A673 (cell line): ENCODE results near the gene C8G. TPM values are rescaled to one million over a fixed set of nuclear protein-coding genes. Genes with fewer than 3 reads are reported as not detected.

Experiments
- BruUV-seq: library from RNA; stranded (reverse); fragments of 400-500 nt; replicated peaks from 2 replicates; lab custom pipeline; 2021; lab: Mats Ljungman, UMichigan
- CTCF ChIA-PET: fragments of 300-600 bp; sonication (Branson Sonifier 250); formaldehyde crosslinking; loops from one replicate; lab custom pipeline; 2022; ENCODE audit warnings: antibody characterized with exemption; lab: Charles Lee
- POLR2A ChIA-PET: fragments of 300-600 bp; sonication (Branson Sonifier 250); formaldehyde crosslinking; loops from one replicate; lab custom pipeline; 2022; ENCODE audit warnings: antibody characterized with exemption; ENCODE audit not compliant: low non-redundant PET; lab: Charles Lee
- DNase-seq: peaks from one replicate; pipeline ENCODE4 v3.0.0-alpha.2; 2015; ENCODE audit warnings: low spot score
- H3K27ac ChIP-seq: fragments of 200-600 bp; sonication (generic); 2 replicates; pipeline ENCODE4 v1.5.1; 2016; ENCODE audit warnings: mixed run types, low read depth, mild to moderate bottlenecking, mixed read lengths, antibody characterized with exemption, low read length; ENCODE audit not compliant: poor library complexity, severe bottlenecking
- H3K27me3 ChIP-seq: fragments of 200-600 bp; sonication (generic); replicated peaks from 2 replicates; pipeline ENCODE4 v1.6.1; 2017; ENCODE audit warnings: mixed run types, low read depth, mild to moderate bottlenecking, mixed read lengths, antibody characterized with exemption, low read length; ENCODE audit not compliant: insufficient read depth, poor library complexity
- H3K36me3 ChIP-seq: fragments of 200-600 bp; sonication (generic); 2 replicates; pipeline ENCODE4 v1.6.1; 2016; ENCODE audit warnings: mixed run types, mild to moderate bottlenecking, mixed read lengths, antibody characterized with exemption, low read length; ENCODE audit not compliant: insufficient read depth, poor library complexity, severe bottlenecking
- H3K4me1 ChIP-seq: fragments of 200-600 bp; sonication (generic); 2 replicates; pipeline ENCODE4 v1.6.1; 2017; ENCODE audit warnings: mixed run types, mild to moderate bottlenecking, mixed read lengths, antibody characterized with exemption, low read length; ENCODE audit not compliant: insufficient read depth, poor library complexity, severe bottlenecking
- H3K4me3 ChIP-seq: fragments of 200-600 bp; sonication (generic); 2 replicates; pipeline ENCODE4 v1.5.1; 2016; ENCODE audit warnings: low read depth, mixed run types, mild to moderate bottlenecking, mixed read lengths, low read length; ENCODE audit not compliant: poor library complexity, severe bottlenecking
- H3K9me3 ChIP-seq: fragments of 200-600 bp; sonication (generic); 2 replicates; pipeline ENCODE4 v1.6.1; 2016; ENCODE audit warnings: mixed run types, low read depth, mild to moderate bottlenecking, mixed read lengths, antibody characterized with exemption, low read length; ENCODE audit not compliant: poor library complexity, severe bottlenecking
- EZH2 ChIP-seq: fragments of 200-600 bp; sonication (generic); IDR thresholded peaks from 2 replicates; pipeline ENCODE4 v1.6.1; 2017; ENCODE audit warnings: borderline replicate concordance, low read depth, mild to moderate bottlenecking, mixed read lengths, antibody characterized with exemption, low read length; ENCODE audit not compliant: poor library complexity, severe bottlenecking
- intact Hi-C: fragments of 100-400 bp; cut with micrococcal nuclease; formaldehyde crosslinking; loops from one replicate; pipeline ENCODE4 v1.10.0; 2022; ENCODE audit not compliant: unreplicated experiment
- total RNA-seq: library from RNA; stranded (reverse); gene quantifications from 2 replicates; pipeline ENCODE4 v1.2.3, GENCODE V29; 2021
- TF ChIP-seq, protein P1 (sequence below): fragments of 300-800, 200-600 bp; sonication (generic); conservative IDR thresholded peaks from 2 replicates; pipeline ENCODE4 v1.5.1; 2017; ENCODE audit warnings: low read depth, mild to moderate bottlenecking, antibody characterized with exemption, low read length, moderate library complexity, mixed read lengths

C8G gene
- total RNA-seq, 1 experiment from 2014 or later, result 0.75 TPM

DNA sequence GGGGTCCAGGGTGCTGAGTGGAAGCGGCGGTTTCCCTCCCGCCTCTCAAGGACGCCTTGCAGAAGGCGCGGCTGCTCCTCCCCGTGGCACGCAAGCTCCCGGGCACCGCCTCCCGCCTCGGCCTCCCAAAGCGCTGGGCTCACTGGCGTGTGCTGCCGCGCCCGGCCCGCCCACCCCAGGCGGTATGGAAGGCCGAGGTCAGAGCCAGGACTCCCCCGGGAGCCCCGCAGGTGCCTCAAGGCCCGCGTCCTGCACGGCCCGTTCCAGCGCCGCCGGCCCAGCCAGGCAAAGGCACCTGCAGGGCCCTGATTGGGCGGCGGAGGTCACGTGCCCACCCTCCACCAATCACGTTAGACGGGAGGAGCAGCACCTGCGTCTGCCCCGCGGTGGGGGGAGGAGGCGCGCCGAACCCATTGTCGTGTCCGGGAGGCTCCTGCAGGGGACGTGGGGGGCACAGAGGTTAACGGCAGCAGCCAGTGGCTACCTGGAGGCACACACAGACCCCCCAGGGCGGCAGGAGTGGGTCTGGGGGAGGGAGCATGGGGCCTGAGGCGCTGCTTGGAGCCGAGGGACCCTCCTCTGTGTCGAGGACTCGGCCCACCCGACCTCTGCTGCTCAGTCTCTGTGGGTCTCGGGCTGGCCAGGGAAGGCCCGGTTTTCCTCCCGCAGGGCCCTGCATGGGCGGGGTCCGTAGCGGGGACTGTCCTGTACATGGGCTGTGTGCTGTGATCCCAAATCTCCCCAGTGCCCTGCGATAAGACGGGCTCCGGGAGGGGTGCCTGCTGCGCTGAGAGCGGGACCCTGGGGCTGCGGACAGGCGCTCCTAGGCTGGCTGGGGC is 5.0 kb downstream of the C8G start:
- Histone ChIP-seq H3K27me3 (no peaks in the 10 kb centered on the region), H3K27ac (peak overlapping the region; percentile 84), H3K4me1 (no peaks in the 10 kb centered on the region), H3K4me3 (peak overlapping the region; percentile 63), H3K36me3 (no peaks in the 10 kb centered on the region), H3K9me3 (no peaks in the 10 kb centered on the region)
- intact Hi-C loops, result no loop called here
- BruUV-seq, result no TSS peak
- CTCF ChIA-PET, result no interaction called here
- POLR2A ChIA-PET, result no interaction called here
- DNase-seq, result peak; percentile 94
- TF ChIP-seq, protein P1, sequence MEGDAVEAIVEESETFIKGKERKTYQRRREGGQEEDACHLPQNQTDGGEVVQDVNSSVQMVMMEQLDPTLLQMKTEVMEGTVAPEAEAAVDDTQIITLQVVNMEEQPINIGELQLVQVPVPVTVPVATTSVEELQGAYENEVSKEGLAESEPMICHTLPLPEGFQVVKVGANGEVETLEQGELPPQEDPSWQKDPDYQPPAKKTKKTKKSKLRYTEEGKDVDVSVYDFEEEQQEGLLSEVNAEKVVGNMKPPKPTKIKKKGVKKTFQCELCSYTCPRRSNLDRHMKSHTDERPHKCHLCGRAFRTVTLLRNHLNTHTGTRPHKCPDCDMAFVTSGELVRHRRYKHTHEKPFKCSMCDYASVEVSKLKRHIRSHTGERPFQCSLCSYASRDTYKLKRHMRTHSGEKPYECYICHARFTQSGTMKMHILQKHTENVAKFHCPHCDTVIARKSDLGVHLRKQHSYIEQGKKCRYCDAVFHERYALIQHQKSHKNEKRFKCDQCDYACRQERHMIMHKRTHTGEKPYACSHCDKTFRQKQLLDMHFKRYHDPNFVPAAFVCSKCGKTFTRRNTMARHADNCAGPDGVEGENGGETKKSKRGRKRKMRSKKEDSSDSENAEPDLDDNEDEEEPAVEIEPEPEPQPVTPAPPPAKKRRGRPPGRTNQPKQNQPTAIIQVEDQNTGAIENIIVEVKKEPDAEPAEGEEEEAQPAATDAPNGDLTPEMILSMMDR, result no peak
- no peak for TF ChIP-seq EZH2

DNA sequence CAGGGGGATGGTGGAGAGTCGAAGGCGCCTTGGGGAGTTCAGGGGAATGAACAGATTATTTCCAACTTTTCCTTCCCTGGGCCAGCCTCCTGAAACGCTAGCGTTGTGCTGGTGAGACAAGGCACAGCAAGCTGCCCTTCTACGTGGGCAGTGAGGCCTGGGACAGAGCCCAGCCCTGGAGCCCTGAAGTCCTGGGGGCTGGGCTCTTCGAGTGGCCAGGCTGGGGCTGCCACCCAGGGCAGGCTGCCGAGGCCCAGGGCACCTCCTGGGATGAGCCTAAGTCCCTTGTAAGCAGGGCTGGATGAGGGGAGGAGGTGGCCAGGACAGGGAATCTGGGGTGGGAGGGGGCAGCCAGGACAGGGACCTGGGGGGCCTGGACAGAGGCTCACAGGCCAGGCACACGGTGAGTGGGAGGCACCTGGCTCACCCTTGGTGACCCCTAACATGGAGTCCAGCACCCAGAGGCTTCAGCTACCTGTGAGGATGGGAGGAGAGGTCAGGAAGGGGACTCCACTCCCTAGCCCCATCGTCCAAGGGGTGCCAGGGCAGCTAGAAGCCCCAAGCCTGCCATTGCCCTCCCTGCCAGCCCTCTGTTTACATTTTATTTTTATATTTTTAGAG is 5.7 kb downstream of the C8G start:
- BruUV-seq, result no TSS peak
- Histone ChIP-seq H3K27ac (peak overlapping the region; percentile 84), H3K4me1 (no peaks in the 10 kb centered on the region), H3K9me3 (no peaks in the 10 kb centered on the region), H3K4me3 (peak overlapping the region; percentile 63), H3K27me3 (no peaks in the 10 kb centered on the region), H3K36me3 (no peaks in the 10 kb centered on the region)
- TF ChIP-seq, protein P1, result no peak
- TF ChIP-seq EZH2, result no peak
- POLR2A ChIA-PET, result no interaction called here
- intact Hi-C loops, result no loop called here
- CTCF ChIA-PET, result interaction anchor here (0.6 kb wide), 1 partner anchor 28 kb away, joined by 7 read pairs; no protein-coding TSS in a partner anchor
- no peak for DNase-seq

DNA sequence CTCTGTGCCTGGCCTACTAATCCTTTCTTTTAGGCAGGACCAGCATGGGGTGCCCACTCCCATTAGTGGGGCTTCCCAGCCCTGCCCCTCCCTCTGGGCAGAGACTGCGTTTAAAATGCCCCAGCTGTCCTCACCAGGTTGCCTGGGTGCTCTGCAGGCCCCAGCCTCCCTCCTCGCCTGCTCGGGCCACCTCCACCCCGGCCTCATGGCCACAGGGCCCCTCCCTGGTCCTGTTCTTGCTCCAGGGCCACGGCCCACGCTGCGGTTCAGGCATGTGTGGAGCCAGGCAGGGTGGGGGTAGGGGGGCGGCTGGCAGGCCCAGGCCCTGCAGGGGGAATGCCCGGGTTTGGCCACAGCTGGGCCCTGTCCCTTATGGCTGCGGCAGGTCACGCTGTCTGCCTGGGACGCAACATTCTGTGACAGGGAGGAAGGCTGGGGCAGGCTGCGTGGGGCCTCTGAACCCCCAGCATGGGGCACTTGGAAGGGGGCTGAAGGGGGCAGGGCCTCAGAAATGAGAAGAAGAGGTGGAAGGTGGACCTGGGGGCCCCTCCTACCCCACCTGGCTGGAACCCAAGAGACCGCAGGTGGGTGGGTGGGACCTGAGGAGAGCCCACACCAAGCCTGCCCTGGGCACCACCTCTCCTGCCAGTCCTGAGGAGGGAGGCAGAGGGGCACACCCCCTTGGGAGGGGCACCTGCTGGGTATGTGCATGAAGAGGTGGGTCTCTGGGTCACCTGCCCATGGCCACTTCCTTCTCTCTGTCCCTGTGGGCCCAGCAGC is 6.7 kb downstream of the C8G start, which contains the start of gene LCN12:
Gene LCN12 (plus strand): TSS at position 733 of the 780 bp plus-strand sequence. CDS start 55 bp downstream, outside the sequence.
- no peaks in the 10 kb centered on the region for H3K4me1 ChIP-seq
- TF ChIP-seq EZH2, result no peak
- H3K27ac ChIP-seq, result no peak within 1 kb of the TSS
- POLR2A ChIA-PET, result no interaction called here
- H3K27me3 ChIP-seq, result no peaks in the 10 kb centered on the region
- DNase-seq, result no peak
- intact Hi-C loops, result no loop called here
- H3K36me3 ChIP-seq, result no peaks in the 10 kb centered on the region
- no peak within 1 kb of the TSS for H3K4me3 ChIP-seq
- CTCF ChIA-PET, result no interaction called here
- no TSS peak for BruUV-seq
- H3K9me3 ChIP-seq, result no peaks in the 10 kb centered on the region
